Aorta (tissue), 5 donors: ENCODE results near the gene CSNK2A1. TPM values are rescaled to one million over a fixed set of nuclear protein-coding genes. Genes with fewer than 3 reads are reported as not detected.

Experiments
- ATAC-seq: fragments of 200-7000 bp; cut with Tn5 transposase; one replicate; pipeline ENCODE4 v1.9.1; 2022; ENCODE audit warnings: moderate library complexity; ENCODE audit not compliant: low FRiP score
- DNase-seq, 2 donors: peaks; one replicate each; pipeline ENCODE4 v3.0.0-alpha.2; 2020
- H3K27ac ChIP-seq, 2 donors: one replicate each; pipeline ENCODE4 v1.5.1; 2013; ENCODE audit warnings: low read length in 2 of 2, mild to moderate bottlenecking in 2 of 2, moderate library complexity in 2 of 2, control low read depth in 1 of 2, inconsistent platforms in 1 of 2, low read depth in 1 of 2
- H3K27me3 ChIP-seq, 2 donors: one replicate each; pipeline ENCODE4 v1.6.1; 2013; ENCODE audit warnings: control low read depth in 1 of 2, low read length in 1 of 2, mild to moderate bottlenecking in 1 of 2, moderate library complexity in 1 of 2; ENCODE audit not compliant: insufficient read depth in 2 of 2, control insufficient read depth in 1 of 2
- H3K36me3 ChIP-seq, 2 donors: one replicate each; pipeline ENCODE4 v1.6.1; 2013; ENCODE audit warnings: control low read depth in 1 of 2, low read length in 1 of 2, mild to moderate bottlenecking in 1 of 2; ENCODE audit not compliant: insufficient read depth in 2 of 2, control insufficient read depth in 1 of 2
- H3K4me1 ChIP-seq, 2 donors: one replicate each; pipeline ENCODE4 v1.6.1; 2013; ENCODE audit warnings: low read length in 2 of 2, control low read depth in 1 of 2, mild to moderate bottlenecking in 1 of 2, moderate library complexity in 1 of 2; ENCODE audit not compliant: insufficient read depth in 2 of 2, control insufficient read depth in 1 of 2
- H3K4me3 ChIP-seq, 2 donors: one replicate each; pipeline ENCODE4 v1.5.1; 2013; ENCODE audit warnings: low read length in 2 of 2, control low read depth in 1 of 2, mild to moderate bottlenecking in 1 of 2
- H3K9me3 ChIP-seq: one replicate; pipeline ENCODE4 v1.6.1; 2013; ENCODE audit warnings: mild to moderate bottlenecking, low read length; ENCODE audit not compliant: control insufficient read depth
- WGBS, 2 donors: extraction: QIAGEN DNeasy Blood & Tissue Kit; methylation state at CpG; one replicate each; pipeline ENCODE4 v1.1.7; 2013; 5-methylcytosine and 5-hydroxymethylcytosine counted together
- intact Hi-C, 2 donors: fragments of 100-400 bp; cut with DNase I; formaldehyde crosslinking; loops; one replicate each; pipeline versions ENCODE4 v1.14.2 to v1.15.0; 2022
- polyA plus RNA-seq, 2 donors: library from polyadenylated mRNA; stranded (reverse); fragments of 200-250 nt; gene quantifications; one replicate each; pipeline ENCODE4 v1.2.3, GENCODE V29; 2013
- total RNA-seq, 2 donors: library from RNA; stranded (reverse); fragmentation: NEBNext Ultra II Directional; extraction: Animal tissue kit (Norgen Biotek cat#: 25700); gene quantifications; one replicate each; pipeline ENCODE4 v1.2.1, GENCODE V29; 2021
- donor health status: healthy with polysubstance abuse.
- donor health status: Bipolar disorder and iron deficiency.
- donor health status: DM: no; HTN: no; CAD: no.
- donor health status: DM: no; HTN: no; CAD: no.
- donor health status: DM: yes; HTN: yes; CAD: no.

The CSNK2A1 gene
- total and polyA plus RNA-seq, 4 donors = 23.4 to 98.2 (median 50.6) TPM

- H3K27me3 ChIP-seq = no peaks in the 10 kb centered on the region
- H3K9me3 ChIP-seq = no peaks in the 10 kb centered on the region
- DNase-seq (peak in 1 of 2 donors; percentile 74), ATAC-seq (peak; percentile 30)
- no peaks in the 10 kb centered on the region for H3K4me1 ChIP-seq
- H3K4me3 ChIP-seq = no peak overlapping the region
- H3K36me3 ChIP-seq = peaks cover 0 to 10% of the 10 kb centered on the region in 2 donors
- intact Hi-C loops = loop anchor here (5.0 kb wide), 2 partner anchors 74 to 79 kb away; no protein-coding TSS in a partner anchor
- 48 to 54% methylated on average over 17 of the region's 17 CpGs for WGBS, 2 donors
- H3K27ac ChIP-seq = no peak overlapping the region
These were observed 112.3 kb downstream of the CSNK2A1 start for GRCh38 chr20:431012-431904.

GRCh38 chr20:430091-430999, 113.2 kb downstream of the CSNK2A1 start:
- no peaks in the 10 kb centered on the region for H3K4me1 ChIP-seq
- no peaks in the 10 kb centered on the region for H3K9me3 ChIP-seq
- WGBS, 2 donors = 80 to 83% methylated on average over 21 of the region's 21 CpGs
- no peak overlapping the region for H3K27ac ChIP-seq
- ATAC-seq (no peak), DNase-seq (peak in 1 of 2 donors; percentile 32)
- no peaks in the 10 kb centered on the region for H3K27me3 ChIP-seq
- no peak overlapping the region for H3K4me3 ChIP-seq
- intact Hi-C loops = loop anchor here (5.0 kb wide), 2 partner anchors 73 to 78 kb away; no protein-coding TSS in a partner anchor
- peaks cover 0 to 10% of the 10 kb centered on the region in 2 donors for H3K36me3 ChIP-seq

GRCh38 chr20:428658-429200, 114.9 kb downstream of the CSNK2A1 start:
- no peaks in the 10 kb centered on the region for H3K27me3 ChIP-seq
- ATAC-seq (no peak), DNase-seq (peak in 1 of 2 donors; percentile 31)
- H3K27ac ChIP-seq = no peak overlapping the region
- H3K4me3 ChIP-seq = no peak overlapping the region
- H3K36me3 ChIP-seq = peaks cover 0 to 12% of the 10 kb centered on the region in 2 donors
- H3K4me1 ChIP-seq = no peaks in the 10 kb centered on the region
- 83 to 87% methylated on average over 13 to 14 of the region's 14 CpGs for WGBS, 2 donors
- intact Hi-C loops = no loop called here
- no peaks in the 10 kb centered on the region for H3K9me3 ChIP-seq

GRCh38 chr20:427849-428657, 115.5 kb downstream of the CSNK2A1 start:
- intact Hi-C loops = no loop called here
- WGBS, 2 donors = 91 to 93% methylated on average over 14 of the region's 14 CpGs
- no peak overlapping the region for H3K27ac ChIP-seq
- peak in 1 of 2 donors; percentile 32 for DNase-seq
- H3K9me3 ChIP-seq = no peaks in the 10 kb centered on the region
- ATAC-seq = no peak
- H3K27me3 ChIP-seq = no peaks in the 10 kb centered on the region
- no peak overlapping the region for H3K4me3 ChIP-seq
- no peaks in the 10 kb centered on the region for H3K4me1 ChIP-seq
- H3K36me3 ChIP-seq = peaks cover 0 to 12% of the 10 kb centered on the region in 2 donors

GRCh38 chr20:427401-427800, 116.2 kb downstream of the CSNK2A1 start:
- Histone ChIP-seq H3K36me3 (peaks cover 0 to 12% of the 10 kb centered on the region in 2 donors), H3K27ac (no peak overlapping the region), H3K4me3 (no peak overlapping the region), H3K9me3 (no peaks in the 10 kb centered on the region), H3K27me3 (no peaks in the 10 kb centered on the region), H3K4me1 (no peaks in the 10 kb centered on the region)
- WGBS, 2 donors = 76 to 86% methylated on average over 4 of the region's 4 CpGs
- intact Hi-C loops = no loop called here
- ATAC-seq (no peak), DNase-seq (no peak)

GRCh38 chr20:426566-426965, 117.0 kb downstream of the CSNK2A1 start:
- Histone ChIP-seq H3K9me3 (no peaks in the 10 kb centered on the region), H3K27me3 (no peaks in the 10 kb centered on the region), H3K4me1 (no peaks in the 10 kb centered on the region), H3K27ac (no peak overlapping the region), H3K4me3 (no peak overlapping the region), H3K36me3 (peaks cover 0 to 12% of the 10 kb centered on the region in 2 donors)
- intact Hi-C loops = no loop called here
- DNase-seq = peak in 1 of 2 donors; percentile 17
- WGBS, 2 donors = 94 to 95% methylated on average over 2 of the region's 2 CpGs
- no peak for ATAC-seq
